H9 (cell line): ENCODE results near the gene ZMIZ1. TPM values are rescaled to one million over a fixed set of nuclear protein-coding genes. Genes with fewer than 3 reads are reported as not detected.

Experiments used
- DNase-seq: peaks from one replicate; pipeline ENCODE4 v3.0.0-alpha.2; 2017
- H2AFZ ChIP-seq: one replicate; pipeline ENCODE4 v1.6.1; 2013; ENCODE audit warnings: mild to moderate bottlenecking, low read length, control low read depth, moderate library complexity
- H2AK5ac ChIP-seq: 2 replicates; pipeline ENCODE4 v1.6.1; 2013; ENCODE audit warnings: low read length, control low read depth, mixed read lengths; ENCODE audit not compliant: insufficient read length
- H2BK120ac ChIP-seq: one replicate; pipeline ENCODE4 v1.6.1; 2013; ENCODE audit warnings: low read depth, mild to moderate bottlenecking, low read length, control low read depth, inconsistent platforms; ENCODE audit not compliant: poor library complexity, severe bottlenecking
- H2BK12ac ChIP-seq: 2 replicates; pipeline ENCODE4 v1.6.1; 2013; ENCODE audit warnings: low read length, control low read depth, mixed read lengths, low read depth; ENCODE audit not compliant: insufficient read length
- H2BK15ac ChIP-seq: 2 replicates; pipeline ENCODE4 v1.6.1; 2013; ENCODE audit warnings: low read depth, low read length, control low read depth
- H2BK20ac ChIP-seq: one replicate; pipeline ENCODE4 v1.6.1; 2013; ENCODE audit warnings: low read depth, mild to moderate bottlenecking, low read length, control low read depth, inconsistent platforms; ENCODE audit not compliant: poor library complexity, severe bottlenecking
- H2BK5ac ChIP-seq: 2 replicates; pipeline ENCODE4 v1.6.1; 2013; ENCODE audit warnings: low read length, control low read depth, mixed read lengths; ENCODE audit not compliant: insufficient read length
- H3K14ac ChIP-seq: 2 replicates; pipeline ENCODE4 v1.6.1; 2013; ENCODE audit warnings: low read length, control low read depth; ENCODE audit not compliant: insufficient read depth
- H3K18ac ChIP-seq: 2 replicates; pipeline ENCODE4 v1.6.1; 2013; ENCODE audit warnings: low read depth, mild to moderate bottlenecking, mixed read lengths, low read length, control low read depth; ENCODE audit not compliant: insufficient read length
- H3K23ac ChIP-seq: 2 replicates; pipeline ENCODE4 v1.6.1; 2013; ENCODE audit warnings: low read length, control low read depth, mixed read lengths, low read depth; ENCODE audit not compliant: insufficient read length
- H3K23me2 ChIP-seq: 2 replicates; pipeline ENCODE4 v1.6.1; 2013; ENCODE audit warnings: low read depth, mild to moderate bottlenecking, mixed read lengths, low read length, control low read depth; ENCODE audit not compliant: insufficient read length, poor library complexity, severe bottlenecking
- H3K27ac ChIP-seq: 2 replicates; pipeline ENCODE4 v1.5.1; 2013; ENCODE audit warnings: low read length, control low read depth, mixed read lengths, low read depth; ENCODE audit not compliant: insufficient read length
- H3K27me3 ChIP-seq: 2 replicates; pipeline ENCODE4 v1.6.1; 2013; ENCODE audit warnings: low read length, control low read depth, inconsistent platforms; ENCODE audit not compliant: insufficient read depth
- H3K4ac ChIP-seq: 2 replicates; pipeline ENCODE4 v1.6.1; 2013; ENCODE audit warnings: low read depth, mild to moderate bottlenecking, control low read depth, inconsistent platforms, low read length, moderate library complexity
- H3K4me1 ChIP-seq: 2 replicates; pipeline ENCODE4 v1.6.1; 2013; ENCODE audit warnings: low read length, control low read depth, inconsistent platforms; ENCODE audit not compliant: insufficient read depth
- H3K4me2 ChIP-seq: 2 replicates; pipeline ENCODE4 v1.6.1; 2013; ENCODE audit warnings: low read length, control low read depth, mixed read lengths; ENCODE audit not compliant: insufficient read length, insufficient read depth
- H3K56ac ChIP-seq: 2 replicates; pipeline ENCODE4 v1.6.1; 2013; ENCODE audit warnings: low read depth, mild to moderate bottlenecking, mixed read lengths, low read length, control low read depth; ENCODE audit not compliant: insufficient read length
- H3K79me1 ChIP-seq: 2 replicates; pipeline ENCODE4 v1.6.1; 2013; ENCODE audit warnings: low read depth, mild to moderate bottlenecking, moderate library complexity, low read length, control low read depth, inconsistent platforms; ENCODE audit not compliant: insufficient read depth, poor library complexity, severe bottlenecking
- H3K79me2 ChIP-seq: 2 replicates; pipeline ENCODE4 v1.6.1; 2013; ENCODE audit warnings: low read length, control low read depth, inconsistent platforms; ENCODE audit not compliant: insufficient read depth
- H3K9ac ChIP-seq: 2 replicates; pipeline ENCODE4 v1.6.1; 2013; ENCODE audit warnings: low read length, control low read depth, mixed read lengths; ENCODE audit not compliant: insufficient read length; ENCODE audit errors: extremely low read depth
- H3K9me3 ChIP-seq: one replicate; pipeline ENCODE4 v1.6.1; 2013; ENCODE audit warnings: low read depth, low read length, inconsistent platforms; ENCODE audit not compliant: control insufficient read depth
- H3T11ph ChIP-seq: one replicate; pipeline ENCODE4 v1.6.1; 2013; ENCODE audit warnings: mild to moderate bottlenecking, low read length, control low read depth, inconsistent platforms
- H4K20me1 ChIP-seq: one replicate; pipeline ENCODE4 v1.6.1; 2013; ENCODE audit not compliant: control insufficient read depth, insufficient read length, insufficient read depth
- H4K5ac ChIP-seq: 2 replicates; pipeline ENCODE4 v1.6.1; 2013; ENCODE audit warnings: low read depth, mild to moderate bottlenecking, mixed read lengths, low read length, control low read depth; ENCODE audit not compliant: insufficient read length
- H4K8ac ChIP-seq: replicated peaks from 2 replicates; pipeline ENCODE4 v1.6.1; 2013; ENCODE audit warnings: low read length, control low read depth, mixed read lengths, low read depth; ENCODE audit not compliant: insufficient read length
- H4K91ac ChIP-seq: 2 replicates; pipeline ENCODE4 v1.6.1; 2013; ENCODE audit warnings: low read depth, mild to moderate bottlenecking, moderate library complexity, mixed read lengths, low read length, control low read depth; ENCODE audit not compliant: insufficient read length
- H3K27ac Mint-ChIP-seq, 3 experiments: 2 replicates in 2 of 3; 3 replicates in 1 of 3; pipeline ENCODE4 v1.8.0; 2020 to 2021; ENCODE audit warnings: mixed read lengths in 3 of 3, mild to moderate bottlenecking in 1 of 3, moderate library complexity in 1 of 3
- H3K27me3 Mint-ChIP-seq: 2 replicates; pipeline ENCODE4 v1.8.0; 2021; ENCODE audit warnings: low read depth, mild to moderate bottlenecking, moderate library complexity, mixed read lengths
- H3K36me3 Mint-ChIP-seq, 3 experiments: 2 replicates in 2 of 3; 3 replicates in 1 of 3; pipeline ENCODE4 v1.8.0; 2020 to 2021; ENCODE audit warnings: low read depth in 3 of 3, mixed read lengths in 3 of 3; ENCODE audit not compliant: insufficient read depth in 1 of 3
- H3K4me1 Mint-ChIP-seq, 2 experiments: 2 replicates each; pipeline ENCODE4 v1.8.0; 2020; ENCODE audit warnings: mixed read lengths in 2 of 2
- H3K4me3 Mint-ChIP-seq, 2 experiments: 2 replicates in 1 of 2; 3 replicates in 1 of 2; pipeline ENCODE4 v1.8.0; 2020 to 2021; ENCODE audit warnings: mild to moderate bottlenecking in 2 of 2, mixed read lengths in 2 of 2, moderate library complexity in 1 of 2
- H3K9me3 Mint-ChIP-seq, 2 experiments: 2 replicates in 1 of 2; 3 replicates in 1 of 2; pipeline ENCODE4 v1.8.0; 2020; ENCODE audit warnings: mild to moderate bottlenecking in 2 of 2, mixed read lengths in 2 of 2, moderate library complexity in 1 of 2
- WGBS: extraction: QIAGEN DNeasy Blood & Tissue Kit; methylation state at CpG from one replicate; pipeline ENCODE4 v1.1.7; 2013; ENCODE audit warnings: missing lambda C conversion rate, low lambda C conversion rate, mixed read lengths; ENCODE audit not compliant: insufficient read length; ENCODE audit errors: extremely low coverage; 5-methylcytosine and 5-hydroxymethylcytosine counted together
- total RNA-seq: library from RNA; stranded (reverse); gene quantifications from 2 replicates; pipeline ENCODE4 v1.2.1, GENCODE V29; 2021
- TF ChIP-seq, protein P1 (sequence below): fragments of 200-600 bp; sonication (generic); conservative IDR thresholded peaks from 3 replicates; pipeline ENCODE4 v1.8.0; 2021; ENCODE audit warnings: antibody characterized with exemption, mild to moderate bottlenecking

Gene ZMIZ1
- total RNA-seq, 1 experiment from 2014 or later, result 36.9 TPM

GRCh38 chr10:79047584-79047874 is 21.2 kb upstream of the ZMIZ1 start:
- Histone ChIP-seq H2AFZ (no peak overlapping the region), H3K27ac (no peak overlapping the region)

More at GRCh38 chr10:79047584-79047874, 21.2 kb upstream of the ZMIZ1 start:
- Mint-ChIP-seq H3K36me3 (no peaks in the 10 kb centered on the region), H3K9me3 (no peaks in the 10 kb centered on the region), H3K4me1 (peaks cover 38 to 43% of the 10 kb centered on the region in 2 experiments), H3K4me3 (no peak overlapping the region), H3K27me3 (peaks cover 23% of the 10 kb centered on the region), H3K27ac (no peak overlapping the region)
- no peak overlapping the region for H4K91ac ChIP-seq
- no peak overlapping the region for H2BK20ac ChIP-seq
- H2AK5ac ChIP-seq, result no peak overlapping the region
- no peak overlapping the region for H2BK15ac ChIP-seq
- no peak overlapping the region for H3K4me2 ChIP-seq
- no peaks in the 10 kb centered on the region for H3K27me3 ChIP-seq
- H3K79me2 ChIP-seq, result no peaks in the 10 kb centered on the region
- H3K79me1 ChIP-seq, result no peaks in the 10 kb centered on the region
- no peak overlapping the region for H3K14ac ChIP-seq
- DNase-seq, result no peak
- H4K5ac ChIP-seq, result no peak overlapping the region
- H4K8ac ChIP-seq, result no peak overlapping the region
- H2BK120ac ChIP-seq, result no peak overlapping the region
- H3K9ac ChIP-seq, result no peak overlapping the region
- peaks cover 2% of the 10 kb centered on the region; the same call in 1 of the 2 replicates for H3K4me1 ChIP-seq
- no peak overlapping the region for H2BK5ac ChIP-seq
- no peak overlapping the region for H3T11ph ChIP-seq
- H3K23ac ChIP-seq, result no peak overlapping the region
- no peak overlapping the region for H3K18ac ChIP-seq
- no peak overlapping the region for H3K56ac ChIP-seq
- no peaks in the 10 kb centered on the region for H4K20me1 ChIP-seq
- H3K4ac ChIP-seq, result no peak overlapping the region
- TF ChIP-seq, protein P1, sequence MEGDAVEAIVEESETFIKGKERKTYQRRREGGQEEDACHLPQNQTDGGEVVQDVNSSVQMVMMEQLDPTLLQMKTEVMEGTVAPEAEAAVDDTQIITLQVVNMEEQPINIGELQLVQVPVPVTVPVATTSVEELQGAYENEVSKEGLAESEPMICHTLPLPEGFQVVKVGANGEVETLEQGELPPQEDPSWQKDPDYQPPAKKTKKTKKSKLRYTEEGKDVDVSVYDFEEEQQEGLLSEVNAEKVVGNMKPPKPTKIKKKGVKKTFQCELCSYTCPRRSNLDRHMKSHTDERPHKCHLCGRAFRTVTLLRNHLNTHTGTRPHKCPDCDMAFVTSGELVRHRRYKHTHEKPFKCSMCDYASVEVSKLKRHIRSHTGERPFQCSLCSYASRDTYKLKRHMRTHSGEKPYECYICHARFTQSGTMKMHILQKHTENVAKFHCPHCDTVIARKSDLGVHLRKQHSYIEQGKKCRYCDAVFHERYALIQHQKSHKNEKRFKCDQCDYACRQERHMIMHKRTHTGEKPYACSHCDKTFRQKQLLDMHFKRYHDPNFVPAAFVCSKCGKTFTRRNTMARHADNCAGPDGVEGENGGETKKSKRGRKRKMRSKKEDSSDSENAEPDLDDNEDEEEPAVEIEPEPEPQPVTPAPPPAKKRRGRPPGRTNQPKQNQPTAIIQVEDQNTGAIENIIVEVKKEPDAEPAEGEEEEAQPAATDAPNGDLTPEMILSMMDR, result no peak
- no peaks in the 10 kb centered on the region for H3K23me2 ChIP-seq
- no peaks in the 10 kb centered on the region for H3K9me3 ChIP-seq
- WGBS, result no CpG with 5 or more reads among the region's 4 CpGs
- no peak overlapping the region for H2BK12ac ChIP-seq
